Measurements from ENCODE around the gene A3GALT2.

The A3GALT2 gene

DNA sequence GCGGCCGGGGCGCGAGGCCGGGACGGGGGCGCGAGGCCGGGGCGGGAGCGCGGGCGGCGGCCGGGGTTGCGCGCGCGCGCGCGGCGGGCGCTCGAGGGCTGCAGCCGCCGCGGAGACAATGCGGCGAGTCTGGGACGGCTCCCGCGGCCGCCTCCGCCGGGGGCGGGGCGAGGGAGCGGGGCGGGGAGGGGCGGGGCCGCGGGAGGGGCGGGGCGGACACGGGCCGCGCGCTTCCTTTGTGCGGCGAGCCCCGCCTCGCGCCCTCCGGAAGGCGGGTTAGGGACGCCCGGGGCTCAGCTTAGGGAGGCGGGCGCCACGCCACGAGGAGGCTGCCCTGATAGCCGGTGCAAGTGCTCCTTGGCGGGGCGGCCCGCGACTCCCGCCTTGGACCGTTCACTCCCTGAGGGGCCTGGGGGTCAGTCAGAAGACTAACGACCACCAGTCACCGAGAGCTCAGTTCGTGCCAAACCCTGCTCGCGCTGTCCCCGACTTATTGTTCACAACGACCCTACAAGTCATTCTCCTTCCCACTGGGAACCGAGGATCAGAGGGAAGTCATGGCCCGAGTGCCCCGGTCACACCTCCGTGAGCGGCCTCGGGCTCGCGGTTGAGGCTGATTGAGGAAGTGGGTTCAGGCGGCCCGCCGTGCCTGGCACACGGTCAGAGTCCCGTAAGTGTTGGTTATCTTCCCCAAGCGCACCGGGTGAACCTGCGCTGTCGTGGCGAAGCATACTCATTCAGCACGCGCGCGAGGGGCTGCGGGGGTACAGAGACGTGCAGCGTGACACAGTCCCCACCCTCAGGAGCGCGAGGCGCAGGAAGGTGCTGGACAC lies 29.1 kb upstream of the A3GALT2 start:
- DNase-seq = peak; percentile 67 to 86

- peak in 1 of 2 experiments; percentile 47 for DNase-seq
Measured at GRCh38 chr1:33349081-33349759, 28.3 kb upstream of the A3GALT2 start.

- DNase-seq = peak in 1 of 2 experiments; percentile 47
Measured at GRCh38 chr1:33348676-33349080, 27.8 kb upstream of the A3GALT2 start.

- peak; percentile 28 to 66 for DNase-seq
Measured at GRCh38 chr1:33348194-33348593, 27.3 kb upstream of the A3GALT2 start.

DNA sequence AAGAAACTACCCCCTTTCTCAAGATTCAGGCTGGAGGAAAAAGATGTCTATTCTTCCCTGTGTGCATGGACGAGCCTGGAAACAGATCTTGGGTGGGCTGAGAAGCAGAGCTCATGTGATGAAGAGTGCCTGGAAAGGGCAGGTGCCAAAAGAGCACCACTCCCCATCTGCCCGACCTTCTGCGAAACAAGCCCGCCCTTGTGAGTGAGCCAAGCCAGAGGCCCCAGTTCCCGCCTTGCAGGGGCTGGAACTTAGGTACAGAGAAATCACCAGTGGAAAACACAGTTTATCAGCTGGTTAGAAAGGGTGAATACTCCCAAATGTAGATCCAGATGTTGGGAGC lies 26.7 kb upstream of the A3GALT2 start:
- peak; percentile 59 to 75 for DNase-seq

- DNase-seq = no peak
Measured at GRCh38 chr1:33346927-33347649, 26.2 kb upstream of the A3GALT2 start.

DNA sequence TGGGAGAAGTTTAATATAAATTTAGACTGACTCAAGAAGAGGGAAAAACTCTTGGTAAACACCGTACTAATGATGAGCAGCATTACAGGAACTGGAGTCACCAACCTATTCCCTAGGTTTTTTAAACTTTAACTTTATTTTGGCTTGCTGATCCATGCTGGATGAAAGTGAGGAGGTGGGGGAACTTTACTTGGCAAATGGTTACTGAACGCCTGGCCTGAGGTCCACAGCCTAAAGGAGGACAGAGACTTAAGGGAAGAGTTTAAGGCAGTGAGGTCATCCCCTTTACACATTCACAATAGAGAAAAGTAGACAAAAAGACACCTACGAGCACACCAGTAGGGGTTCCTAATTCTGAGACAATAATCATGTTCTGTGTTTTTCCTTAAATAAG lies 25.6 kb upstream of the A3GALT2 start:
- no peak for DNase-seq

GRCh38 chr1:33344896-33345560 lies 24.1 kb upstream of the A3GALT2 start:
- no peak for DNase-seq

DNA sequence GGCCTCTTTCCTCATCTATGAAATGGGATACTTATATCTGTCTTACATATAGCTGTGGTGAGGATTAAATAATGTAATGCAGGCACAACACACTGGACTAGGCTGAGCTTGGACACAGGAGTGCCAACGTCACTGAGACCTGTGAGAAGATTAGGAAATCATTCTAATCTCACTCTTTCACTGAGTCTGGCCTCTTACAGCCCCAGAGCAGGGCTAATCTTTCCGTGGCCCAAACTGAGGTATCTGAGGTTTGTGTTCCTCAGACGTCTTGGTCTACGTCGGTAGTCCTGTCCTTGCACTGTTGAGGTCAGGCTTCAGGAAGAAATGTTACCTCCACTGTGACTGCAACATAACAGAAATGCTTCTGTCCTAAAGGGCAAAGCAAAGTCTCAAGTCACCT lies 22.6 kb upstream of the A3GALT2 start:
- DNase-seq = no peak

- DNase-seq = peak; percentile 90 to 95
Measured at GRCh38 chr1:33342041-33342723, 21.3 kb upstream of the A3GALT2 start.

DNA sequence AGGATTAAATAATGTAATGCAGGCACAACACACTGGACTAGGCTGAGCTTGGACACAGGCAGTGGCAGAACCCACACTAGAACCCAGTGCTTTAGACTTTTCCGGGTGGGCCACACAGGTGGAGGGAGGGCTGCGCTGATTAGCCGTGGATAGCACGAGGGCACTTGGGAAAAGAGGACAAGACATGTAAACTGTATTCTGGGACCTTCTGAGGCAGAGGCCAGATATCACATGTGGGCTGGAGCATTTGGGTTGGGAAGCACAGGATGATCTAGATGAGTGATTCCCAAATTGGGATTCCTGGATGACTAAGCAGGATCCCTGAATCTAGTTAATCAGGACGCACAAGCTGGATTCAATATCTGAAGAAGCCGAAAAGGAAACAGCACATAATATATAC lies 20.3 kb upstream of the A3GALT2 start:
- DNase-seq = no peak

GRCh38 chr1:33339413-33339812 lies 18.5 kb upstream of the A3GALT2 start:
- DNase-seq = peak in 1 of 2 experiments; percentile 29

DNA sequence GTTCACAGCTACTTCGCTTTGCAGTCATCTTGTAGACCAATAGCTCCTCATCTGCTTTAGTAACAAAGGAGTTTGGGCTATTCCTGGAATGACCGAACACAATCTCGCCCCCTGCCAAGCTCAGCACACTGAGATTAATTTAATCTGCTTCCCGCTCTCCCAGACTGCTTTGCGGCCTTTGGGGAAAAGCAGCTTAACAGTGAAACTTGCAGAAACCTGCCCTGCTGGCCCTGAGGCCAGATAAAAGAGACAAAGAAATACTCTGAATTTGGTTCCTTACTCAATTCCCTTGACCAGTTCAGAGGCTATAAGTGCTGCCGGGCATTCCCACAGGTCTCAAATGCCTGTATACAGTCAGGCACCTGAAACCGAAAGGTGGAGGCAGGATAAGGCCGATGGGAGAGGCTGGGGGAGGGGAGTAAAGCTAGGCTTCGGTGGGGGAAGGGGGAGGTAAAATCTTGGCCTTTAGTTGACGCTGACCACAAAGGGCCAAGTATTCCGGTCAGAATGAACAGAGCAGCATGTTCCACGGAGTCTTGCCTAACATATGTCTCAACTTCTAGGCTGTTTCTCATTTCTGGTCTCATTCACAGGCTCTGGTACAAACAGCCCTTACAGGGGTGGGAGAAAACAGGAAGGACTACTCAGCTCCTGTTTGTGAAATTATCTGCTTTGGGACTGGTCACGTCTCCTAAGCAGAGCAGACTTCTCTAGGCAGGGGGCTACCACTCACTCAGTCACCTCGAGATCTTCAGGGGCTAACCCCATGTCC lies 17.7 kb upstream of the A3GALT2 start:
- peak; percentile 64 to 87 for DNase-seq

- no peak for DNase-seq
Measured at GRCh38 chr1:33338048-33338439, 17.1 kb upstream of the A3GALT2 start.

GRCh38 chr1:33337441-33337840 lies 16.5 kb upstream of the A3GALT2 start:
- peak in 1 of 2 experiments; percentile 51 for DNase-seq

DNA sequence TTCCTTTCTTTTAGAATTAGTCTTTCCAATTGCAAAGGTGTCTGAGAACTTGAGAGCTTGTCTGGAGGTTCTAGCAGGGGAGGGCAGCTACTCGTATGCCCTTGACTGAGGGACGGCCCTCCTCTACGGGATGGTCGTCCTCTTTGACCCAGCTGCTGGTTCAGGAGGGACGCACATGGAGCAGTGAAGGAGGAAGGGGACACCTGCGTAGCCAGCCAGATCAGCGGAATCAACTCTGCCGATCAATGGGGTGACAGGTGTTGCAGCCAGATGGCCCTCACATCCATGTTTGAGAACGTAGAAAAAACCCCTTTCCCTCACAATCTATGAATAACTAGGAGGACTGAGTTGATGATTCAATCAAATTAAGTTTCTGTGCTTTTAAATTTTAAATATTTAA lies 15.7 kb upstream of the A3GALT2 start:
- peak; percentile 89 to 96 for DNase-seq

- DNase-seq = peak in 1 of 2 experiments; percentile 24
Measured at GRCh38 chr1:33335020-33335419, 14.1 kb upstream of the A3GALT2 start.

DNA sequence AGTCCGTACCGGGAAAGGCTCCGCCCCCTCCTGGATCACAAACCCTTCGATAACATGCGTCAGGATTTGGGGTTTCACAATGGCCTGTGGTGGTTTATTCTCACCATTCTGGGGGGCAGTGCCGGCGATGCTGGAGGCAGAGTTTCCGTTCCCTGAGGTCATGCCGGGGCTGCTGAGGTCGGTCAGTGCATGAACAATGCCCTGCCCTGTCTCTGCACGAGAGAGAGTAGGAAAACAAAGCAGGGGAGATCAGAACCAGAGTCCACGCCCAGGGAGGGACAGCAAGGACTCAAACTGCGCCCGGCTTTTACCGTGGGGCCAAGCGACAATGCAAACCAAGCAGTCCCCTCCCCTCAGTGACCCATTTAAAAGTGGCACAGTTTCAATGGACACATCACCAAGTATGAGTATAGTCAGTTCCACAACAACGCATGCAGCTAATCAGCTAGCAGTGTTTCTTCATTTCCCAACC lies 13.2 kb upstream of the A3GALT2 start:
- no peak for DNase-seq

- no peak for DNase-seq
Measured at GRCh38 chr1:33332881-33333280, 12.0 kb upstream of the A3GALT2 start.

DNA sequence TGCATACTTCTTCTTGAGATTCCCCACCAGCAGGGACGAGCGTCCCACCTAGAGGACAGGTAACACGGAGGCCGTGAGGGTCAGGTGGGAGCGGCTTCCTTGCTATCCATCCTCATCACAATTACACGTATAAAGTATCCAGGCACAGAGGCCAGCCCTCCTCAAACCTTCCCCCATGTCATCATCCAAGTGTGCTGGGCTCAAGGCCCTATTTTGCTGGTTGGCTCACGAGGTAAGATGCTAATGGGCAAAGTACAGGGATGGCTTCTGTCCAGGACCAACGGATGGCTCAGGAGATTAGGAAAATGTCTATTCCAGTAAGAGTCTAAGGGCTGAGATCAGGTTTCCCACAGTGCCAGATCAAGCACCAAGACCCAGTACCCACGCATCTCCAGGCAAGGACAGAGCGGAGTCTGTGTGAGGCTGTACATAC lies 11.5 kb upstream of the A3GALT2 start:
- peak; percentile 33 to 43 for DNase-seq
